ENCODE data around the gene WDR27.

DNA sequence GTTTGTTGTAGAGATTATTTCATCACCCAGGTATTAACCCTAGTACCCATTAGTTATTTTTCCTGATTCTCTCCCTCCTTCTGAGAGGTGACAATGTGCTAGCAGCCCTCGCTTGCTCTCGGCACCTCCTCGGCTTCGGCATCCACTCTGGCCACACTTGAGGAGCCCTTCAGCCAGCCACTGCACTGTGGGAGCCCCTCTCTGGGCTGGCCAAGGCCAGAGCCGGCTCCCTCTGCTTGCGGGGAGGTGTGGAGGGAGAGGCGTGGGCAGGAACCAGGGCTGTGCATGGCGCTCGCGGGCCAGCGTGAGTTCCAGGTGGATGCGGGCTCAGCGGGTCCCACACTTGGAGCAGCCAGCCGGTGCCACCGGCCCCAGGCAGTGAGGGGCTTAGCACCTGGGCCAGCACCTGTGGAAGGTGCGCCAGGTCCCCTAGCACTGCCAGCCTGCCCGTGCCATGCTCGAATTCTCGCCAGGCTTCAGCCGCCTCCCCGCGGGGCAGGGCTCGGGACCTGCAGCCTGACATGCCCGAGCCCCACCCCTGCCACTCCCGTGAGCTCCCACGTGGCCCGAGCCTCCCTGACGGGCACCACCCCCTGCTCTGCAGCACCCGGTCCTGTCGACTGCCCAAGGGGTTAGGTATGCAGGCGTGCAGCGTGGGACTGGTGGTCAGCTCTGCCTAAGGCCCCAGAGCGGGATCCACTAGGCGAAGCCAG, 221.9 kb downstream of the WDR27 start:
- TF ChIP-seq POLR2A (IDR thresholded peaks at IDR 0.05): no peak
- TF ChIP-seq, protein P1, sequence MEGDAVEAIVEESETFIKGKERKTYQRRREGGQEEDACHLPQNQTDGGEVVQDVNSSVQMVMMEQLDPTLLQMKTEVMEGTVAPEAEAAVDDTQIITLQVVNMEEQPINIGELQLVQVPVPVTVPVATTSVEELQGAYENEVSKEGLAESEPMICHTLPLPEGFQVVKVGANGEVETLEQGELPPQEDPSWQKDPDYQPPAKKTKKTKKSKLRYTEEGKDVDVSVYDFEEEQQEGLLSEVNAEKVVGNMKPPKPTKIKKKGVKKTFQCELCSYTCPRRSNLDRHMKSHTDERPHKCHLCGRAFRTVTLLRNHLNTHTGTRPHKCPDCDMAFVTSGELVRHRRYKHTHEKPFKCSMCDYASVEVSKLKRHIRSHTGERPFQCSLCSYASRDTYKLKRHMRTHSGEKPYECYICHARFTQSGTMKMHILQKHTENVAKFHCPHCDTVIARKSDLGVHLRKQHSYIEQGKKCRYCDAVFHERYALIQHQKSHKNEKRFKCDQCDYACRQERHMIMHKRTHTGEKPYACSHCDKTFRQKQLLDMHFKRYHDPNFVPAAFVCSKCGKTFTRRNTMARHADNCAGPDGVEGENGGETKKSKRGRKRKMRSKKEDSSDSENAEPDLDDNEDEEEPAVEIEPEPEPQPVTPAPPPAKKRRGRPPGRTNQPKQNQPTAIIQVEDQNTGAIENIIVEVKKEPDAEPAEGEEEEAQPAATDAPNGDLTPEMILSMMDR (IDR thresholded peaks at IDR 0.05): no peak
